AG20443 (cell line): ENCODE data around the gene MICAL3.

Source experiments
- DNase-seq: peaks from one replicate; pipeline ENCODE4 v3.0.0; 2012; ENCODE audit warnings: low spot score, mixed read lengths

The MICAL3 gene

GRCh38 chr22:17751596-17751995 is 272.8 kb downstream of the MICAL3 start:
- DNase-seq = no peak

DNA sequence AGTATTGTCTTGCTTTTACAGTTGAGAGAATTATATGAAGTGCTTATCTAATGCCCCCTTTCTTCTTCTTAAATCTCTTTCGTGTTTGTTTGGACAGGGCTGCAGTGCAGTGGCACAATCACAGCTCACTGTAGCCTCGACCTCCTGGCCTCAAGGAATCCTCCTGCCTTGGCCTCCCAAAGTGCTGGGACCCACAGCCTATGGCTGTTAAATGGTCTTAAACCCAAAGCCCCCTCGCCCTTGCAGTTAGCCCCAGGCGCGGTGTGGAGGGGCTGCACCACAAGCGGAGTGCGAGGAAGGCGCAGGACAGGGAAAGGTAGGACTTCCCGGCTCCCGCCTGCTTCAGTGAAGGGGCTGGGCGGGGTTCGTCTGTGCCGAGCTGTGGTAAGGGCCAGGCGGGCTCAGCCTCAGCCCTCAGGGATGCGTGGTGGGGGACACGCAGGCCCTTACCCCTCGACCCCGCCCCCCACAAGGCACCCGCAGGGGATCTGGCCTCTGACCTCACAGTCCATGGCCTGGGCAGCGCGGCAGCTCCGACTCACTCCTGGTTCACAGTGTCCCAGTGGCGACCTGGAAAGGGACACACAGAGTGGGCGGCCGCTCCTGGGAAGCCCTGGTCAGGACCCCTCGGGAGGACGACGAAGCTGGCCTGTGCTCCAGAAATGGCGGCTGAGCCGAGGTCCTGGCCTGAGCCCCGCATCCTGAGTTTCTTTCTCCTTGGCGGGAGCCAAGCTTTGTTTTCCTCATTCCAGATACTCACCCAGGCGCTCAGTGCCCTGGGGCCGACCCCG is 274.6 kb downstream of the MICAL3 start:
- DNase-seq = no peak

- DNase-seq = no peak
These were observed 275.6 kb downstream of the MICAL3 start for GRCh38 chr22:17748555-17749353.

GRCh38 chr22:17746916-17747315 is 277.4 kb downstream of the MICAL3 start:
- no peak for DNase-seq

- DNase-seq = no peak
These were observed 279.9 kb downstream of the MICAL3 start for GRCh38 chr22:17744430-17744829.

DNA sequence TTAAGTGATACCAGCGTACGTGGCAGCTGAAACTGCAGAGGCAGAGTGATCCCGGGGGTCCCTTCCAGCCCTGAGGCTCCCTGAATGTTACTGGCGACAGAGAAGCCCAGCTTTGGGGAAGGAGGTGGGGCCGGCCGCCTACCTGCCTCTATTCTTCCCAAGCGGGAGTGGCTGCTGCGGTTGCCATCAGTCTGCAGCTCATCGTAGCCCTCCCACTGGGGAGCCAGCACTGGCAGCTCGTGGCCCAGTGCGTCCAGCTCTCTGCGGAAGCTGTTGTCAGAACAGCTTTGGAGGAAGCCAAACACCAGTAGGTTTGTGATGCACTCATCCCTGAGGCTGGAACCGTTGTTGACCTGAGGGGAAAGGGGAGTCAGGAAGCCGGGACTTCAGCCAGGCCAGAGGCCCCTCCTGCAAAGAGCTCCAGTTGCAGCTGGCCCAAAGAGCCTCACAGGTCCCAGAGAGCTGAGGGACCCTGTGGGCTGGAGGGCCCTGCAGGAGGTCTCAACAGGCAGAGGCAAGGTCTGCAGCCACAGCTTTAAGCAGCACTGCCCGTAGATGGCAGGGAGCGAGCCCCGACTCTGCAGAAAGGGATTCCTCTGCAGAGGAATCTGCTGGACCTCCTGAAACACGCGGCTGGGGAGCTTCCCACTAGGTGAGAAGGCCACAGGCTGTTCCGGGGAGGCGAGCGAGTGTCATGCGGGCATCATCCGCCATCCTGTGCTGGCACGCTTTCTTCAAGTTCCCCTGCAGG is 280.5 kb downstream of the MICAL3 start:
- no peak for DNase-seq

DNA sequence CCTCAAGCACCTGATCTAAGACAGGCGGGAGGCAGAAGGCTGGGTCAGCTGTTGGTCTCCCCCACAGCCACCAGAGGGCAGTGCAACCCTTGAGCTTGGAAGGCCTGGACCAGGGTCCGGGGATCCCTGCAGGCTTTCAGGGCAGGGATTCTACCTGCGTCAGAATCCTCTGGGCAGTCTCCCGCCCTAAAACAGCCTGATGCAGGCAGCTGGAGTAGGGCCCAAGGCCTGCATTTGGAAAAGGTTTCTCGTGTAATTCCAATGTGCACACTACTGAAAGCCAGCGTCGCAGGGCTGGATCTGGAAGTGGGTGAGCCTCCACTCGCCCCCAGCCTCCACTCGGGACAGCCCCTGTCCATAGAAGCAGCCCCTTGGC is 281.8 kb downstream of the MICAL3 start:
- peak; percentile 89 for DNase-seq

DNA sequence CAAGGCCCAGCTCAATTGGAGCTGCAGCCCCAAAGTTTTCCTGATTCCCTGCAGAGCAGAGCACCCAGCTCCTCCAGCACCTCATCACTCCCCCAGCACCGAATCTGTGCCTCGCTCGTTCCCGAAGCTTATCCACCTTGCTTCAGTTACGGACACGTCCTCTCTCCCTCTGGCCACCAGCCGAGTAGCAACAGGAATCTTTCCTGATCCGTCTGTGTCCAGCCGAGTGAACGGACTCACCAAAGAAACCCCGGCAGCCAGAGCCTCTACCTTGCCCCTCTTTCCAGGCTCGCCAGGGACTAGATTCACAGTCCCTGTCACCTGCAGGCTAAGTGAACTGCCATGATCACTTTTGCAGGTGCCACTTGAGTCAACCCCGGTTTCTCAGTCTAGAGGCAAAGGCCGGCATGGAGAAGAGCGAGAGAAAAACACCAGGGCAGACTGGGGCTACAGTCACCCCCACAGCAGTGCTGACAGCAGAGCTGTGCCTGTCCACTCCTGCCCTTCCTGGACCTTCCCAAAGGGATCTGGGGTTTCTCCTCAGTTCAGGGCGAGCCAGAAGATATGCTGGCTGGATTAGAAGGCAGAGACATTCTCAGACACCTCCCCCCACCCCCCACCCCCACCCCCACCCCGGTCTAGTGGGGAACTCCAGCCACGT is 282.4 kb downstream of the MICAL3 start:
- DNase-seq = no peak

GRCh38 chr22:17739196-17739975 is 285.0 kb downstream of the MICAL3 start:
- no peak for DNase-seq

DNA sequence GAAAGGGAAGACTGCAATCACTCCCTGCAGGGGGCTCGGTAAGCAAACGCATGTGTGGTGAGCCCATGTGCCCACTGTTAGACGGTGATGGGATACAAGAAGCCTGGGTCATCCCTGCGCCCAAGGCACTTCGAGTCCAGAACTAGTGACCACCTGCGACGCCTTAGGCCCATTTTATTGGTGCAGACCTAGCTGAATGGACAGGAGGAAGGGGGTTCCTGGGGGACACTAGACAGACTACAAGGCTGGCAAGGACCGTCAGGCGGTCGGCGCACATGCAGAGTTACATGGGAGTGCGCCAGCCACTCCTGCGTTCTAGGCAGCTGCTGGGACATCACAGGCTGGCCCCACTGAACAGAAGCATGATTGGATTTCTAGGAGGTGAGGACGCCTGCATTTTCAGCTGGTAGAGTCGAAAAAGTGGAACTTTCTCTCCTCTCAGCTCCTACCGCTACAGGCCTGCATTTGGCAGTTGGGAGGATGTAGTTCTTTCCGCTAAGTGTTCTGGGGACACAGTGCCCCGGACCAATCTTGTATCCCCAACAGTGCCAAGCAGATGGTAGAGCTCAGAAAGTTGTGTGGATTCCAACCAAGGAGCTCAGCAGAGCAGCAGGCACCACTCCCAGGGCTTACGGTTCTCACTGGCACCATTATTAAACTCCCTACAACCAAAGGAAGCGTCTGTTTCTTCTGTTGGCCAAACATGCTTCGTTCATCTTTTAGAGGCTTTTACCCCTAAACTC is 285.8 kb downstream of the MICAL3 start:
- no peak for DNase-seq
